CD4-positive, alpha-beta T cell (primary cell): Measurements from ENCODE around the gene SP3. TPM values are rescaled to one million over a fixed set of nuclear protein-coding genes. Genes with fewer than 3 reads are reported as not detected.

Source experiments
- ATAC-seq: fragments of 200-7000 bp; cut with Tn5 transposase; one replicate; pipeline ENCODE4 v1.10.0; 2022; ENCODE audit warnings: mild to moderate bottlenecking; ENCODE audit not compliant: poor library complexity
- CTCF ChIA-PET: fragments of 350-600 bp; sonication (Branson Sonifier 250); formaldehyde crosslinking; loops from one replicate; lab custom pipeline; 2021; ENCODE audit warnings: antibody characterized with exemption, inconsistent platforms; lab: Charles Lee
- POLR2A ChIA-PET: fragments of 350-600 bp; sonication (Branson Sonifier 250); formaldehyde crosslinking; loops from one replicate; lab custom pipeline; 2021; ENCODE audit warnings: antibody characterized with exemption, inconsistent platforms; lab: Charles Lee
- DNase-seq, 14 experiments: peaks; one replicate each; pipeline ENCODE4 v3.0.0-alpha.2; 2013 to 2020; ENCODE audit warnings: mixed read lengths in 2 of 14
- H3K27ac ChIP-seq, 2 donors: one replicate each; pipeline versions ENCODE4 v1.5.1 to v1.7.0; 2013; ENCODE audit warnings: low read length in 2 of 2, low read depth in 1 of 2, mild to moderate bottlenecking in 1 of 2
- H3K27me3 ChIP-seq, 2 experiments: 1 replicate in 1 of 2; 2 replicates in 1 of 2; pipeline versions ENCODE4 v1.6.1 to v1.7.0; 2013; ENCODE audit warnings: low read length in 2 of 2, control low read depth in 1 of 2, mild to moderate bottlenecking in 1 of 2, moderate library complexity in 1 of 2; ENCODE audit not compliant: insufficient read depth in 2 of 2, control insufficient read depth in 1 of 2
- H3K36me3 ChIP-seq: one replicate; pipeline ENCODE4 v1.6.1; 2013; ENCODE audit warnings: low read length, control low read depth; ENCODE audit not compliant: insufficient read depth
- H3K4me1 ChIP-seq: one replicate; pipeline ENCODE4 v1.6.1; 2013; ENCODE audit warnings: low read length, control low read depth; ENCODE audit not compliant: insufficient read depth
- H3K4me3 ChIP-seq: one replicate; pipeline ENCODE4 v1.5.1; 2013; ENCODE audit warnings: mild to moderate bottlenecking, low read length, moderate library complexity
- H3K9me3 ChIP-seq, 2 experiments: 1 replicate in 1 of 2; 2 replicates in 1 of 2; pipeline versions ENCODE4 v1.6.1 to v1.7.0; 2013; ENCODE audit warnings: low read length in 2 of 2, mild to moderate bottlenecking in 2 of 2, control low read depth in 1 of 2, moderate library complexity in 1 of 2; ENCODE audit not compliant: control insufficient read depth in 1 of 2, insufficient read depth in 1 of 2
- H3K27ac Mint-ChIP-seq: one replicate; pipeline ENCODE4 v1.8.0; 2020; ENCODE audit warnings: mixed read lengths
- H3K27me3 Mint-ChIP-seq: one replicate; pipeline ENCODE4 v1.8.0; 2021; ENCODE audit warnings: mixed read lengths
- H3K36me3 Mint-ChIP-seq: one replicate; pipeline ENCODE4 v1.8.0; 2021; ENCODE audit warnings: low read depth, mixed read lengths
- H3K4me1 Mint-ChIP-seq: one replicate; pipeline ENCODE4 v1.8.0; 2021; ENCODE audit warnings: low read depth, mixed read lengths
- H3K4me3 Mint-ChIP-seq: one replicate; pipeline ENCODE4 v1.8.0; 2020; ENCODE audit warnings: mild to moderate bottlenecking, mixed read lengths
- H3K9me3 Mint-ChIP-seq: one replicate; pipeline ENCODE4 v1.8.0; 2020; ENCODE audit warnings: mixed read lengths
- intact Hi-C, 2 experiments: fragments of 100-400 bp; cut with DNase I in 1 of 2; cut with micrococcal nuclease in 1 of 2; formaldehyde crosslinking; loops; one replicate each; pipeline versions ENCODE4 v1.15.1 to v1.9.0; 2023 to 2025; cut with DNase I, micrococcal nuclease
- total RNA-seq, 174 experiments: library from RNA in 2 of 174; stranded (reverse) in 2 of 174; gene quantifications; one replicate each; pipeline ENCODE4 v1.2.3 and lab custom pipeline; 2021 to 2026
- TF ChIP-seq, protein P1 (sequence below): fragments of 200-600 bp; IDR thresholded peaks from one replicate; pipeline ENCODE4 v1.8.0; 2022; ENCODE audit warnings: antibody characterized with exemption, mild to moderate bottlenecking

Gene SP3
- total RNA-seq, 2 experiments from 2014 or later, result 159 to 166 TPM

DNA sequence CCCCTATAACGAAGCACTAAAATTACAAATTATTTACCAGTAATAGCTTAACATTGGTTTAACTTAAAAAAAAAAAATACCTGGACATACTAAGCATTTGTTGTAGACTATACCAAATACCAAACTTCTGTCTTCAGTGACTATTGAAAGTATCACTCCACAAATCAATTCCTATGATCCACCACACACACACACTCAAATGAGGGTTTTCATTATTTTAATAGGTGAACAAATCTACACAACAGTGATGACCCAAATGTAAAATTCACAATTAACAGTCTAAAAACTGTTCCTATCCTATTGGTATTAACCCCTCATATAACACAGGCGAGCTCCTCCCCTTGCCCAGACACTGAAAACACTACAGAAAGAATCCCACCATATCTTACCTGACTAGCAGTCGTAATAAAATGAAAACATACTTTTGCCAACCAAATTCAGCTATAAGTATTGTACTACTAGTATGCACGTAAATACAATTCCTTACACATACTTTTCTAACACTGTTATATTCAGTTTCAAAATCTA lies 2.5 kb downstream of the SP3 start:
- H3K4me1 Mint-ChIP-seq, result peaks cover 66% of the 10 kb centered on the region
- H3K4me3 ChIP-seq, result peak overlapping the region; percentile 79

DNA sequence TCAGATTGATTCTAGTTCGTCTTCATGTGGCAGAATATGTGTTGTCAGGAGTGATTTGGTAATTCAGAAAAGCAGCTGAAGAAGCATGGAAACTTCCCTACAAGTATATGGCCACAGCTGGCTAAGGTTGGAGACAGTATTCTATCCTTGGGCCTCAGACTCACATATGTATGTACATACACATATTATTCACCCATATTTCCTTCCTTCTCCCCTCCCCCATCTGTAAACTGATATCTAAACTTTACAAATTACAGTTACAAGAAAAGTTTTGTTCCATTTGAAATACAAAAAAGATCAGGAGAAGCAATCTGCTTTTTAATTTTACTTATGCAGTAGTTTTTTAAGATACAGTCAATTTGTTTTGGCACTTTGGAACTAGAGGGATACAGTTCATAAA lies 3.1 kb downstream of the SP3 start:
- Mint-ChIP-seq H3K36me3 (peaks cover 63% of the 10 kb centered on the region), H3K4me3 (peak overlapping the region; percentile 100), H3K27me3 (no peaks in the 10 kb centered on the region), H3K4me1 (peaks cover 72% of the 10 kb centered on the region), H3K27ac (peak overlapping the region; percentile 98), H3K9me3 (no peaks in the 10 kb centered on the region)
- Histone ChIP-seq H3K27ac (peak overlapping the region in 1 of 2 donors; percentile 92), H3K36me3 (peaks cover 5% of the 10 kb centered on the region), H3K4me3 (peak overlapping the region; percentile 79), H3K9me3 (no peaks in the 10 kb centered on the region), H3K4me1 (peaks cover 23% of the 10 kb centered on the region), H3K27me3 (no peaks in the 10 kb centered on the region)
- ChIA-PET CTCF (interaction anchor here (1.0 kb wide), 2 partner anchors 21 to 37 kb away, joined by 3 to 4 read pairs; no protein-coding TSS in a partner anchor), POLR2A (interaction anchor here (1.0 to 1.7 kb wide), 4 partner anchors 16 to 78 kb away, joined by 3 to 6 read pairs (median 3); no protein-coding TSS in a partner anchor)
- TF ChIP-seq, protein P1, sequence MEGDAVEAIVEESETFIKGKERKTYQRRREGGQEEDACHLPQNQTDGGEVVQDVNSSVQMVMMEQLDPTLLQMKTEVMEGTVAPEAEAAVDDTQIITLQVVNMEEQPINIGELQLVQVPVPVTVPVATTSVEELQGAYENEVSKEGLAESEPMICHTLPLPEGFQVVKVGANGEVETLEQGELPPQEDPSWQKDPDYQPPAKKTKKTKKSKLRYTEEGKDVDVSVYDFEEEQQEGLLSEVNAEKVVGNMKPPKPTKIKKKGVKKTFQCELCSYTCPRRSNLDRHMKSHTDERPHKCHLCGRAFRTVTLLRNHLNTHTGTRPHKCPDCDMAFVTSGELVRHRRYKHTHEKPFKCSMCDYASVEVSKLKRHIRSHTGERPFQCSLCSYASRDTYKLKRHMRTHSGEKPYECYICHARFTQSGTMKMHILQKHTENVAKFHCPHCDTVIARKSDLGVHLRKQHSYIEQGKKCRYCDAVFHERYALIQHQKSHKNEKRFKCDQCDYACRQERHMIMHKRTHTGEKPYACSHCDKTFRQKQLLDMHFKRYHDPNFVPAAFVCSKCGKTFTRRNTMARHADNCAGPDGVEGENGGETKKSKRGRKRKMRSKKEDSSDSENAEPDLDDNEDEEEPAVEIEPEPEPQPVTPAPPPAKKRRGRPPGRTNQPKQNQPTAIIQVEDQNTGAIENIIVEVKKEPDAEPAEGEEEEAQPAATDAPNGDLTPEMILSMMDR, result no peak
- ATAC-seq (no peak), DNase-seq (peak in 1 of 14 experiments; percentile 24)
- intact Hi-C loops, result loop anchor here (2.0 to 5.0 kb wide), 2 partner anchors 33 to 50 kb away; no protein-coding TSS in a partner anchor

More for the DNA sequence above, 2.5 kb downstream of the SP3 start:
- H3K27ac Mint-ChIP-seq, result peak overlapping the region; percentile 98
- peaks cover 56% of the 10 kb centered on the region for H3K36me3 Mint-ChIP-seq
- intact Hi-C loops, result loop anchor here (1.0 to 5.0 kb wide), 3 partner anchors 34 to 78 kb away; no protein-coding TSS in a partner anchor
- no peaks in the 10 kb centered on the region for H3K27me3 Mint-ChIP-seq
- POLR2A ChIA-PET, result interaction anchor here (0.6 to 2.1 kb wide), 5 partner anchors 50 to 379 kb away, joined by 3 to 5 read pairs (median 3); no protein-coding TSS in a partner anchor
- Histone ChIP-seq H3K36me3 (peaks cover 5% of the 10 kb centered on the region), H3K9me3 (no peaks in the 10 kb centered on the region), H3K27me3 (no peaks in the 10 kb centered on the region), H3K27ac (peak overlapping the region; percentile 92 to 94), H3K4me1 (peaks cover 23% of the 10 kb centered on the region)
- H3K9me3 Mint-ChIP-seq, result no peaks in the 10 kb centered on the region
- H3K4me3 Mint-ChIP-seq, result peak overlapping the region; percentile 100
- CTCF ChIA-PET, result interaction anchor here (0.6 to 1.0 kb wide), 2 partner anchors 37 to 354 kb away, joined by 3 to 4 read pairs; no protein-coding TSS in a partner anchor
- no peak for ATAC-seq
- DNase-seq, result no peak
- TF ChIP-seq, protein P1, result no peak

DNA sequence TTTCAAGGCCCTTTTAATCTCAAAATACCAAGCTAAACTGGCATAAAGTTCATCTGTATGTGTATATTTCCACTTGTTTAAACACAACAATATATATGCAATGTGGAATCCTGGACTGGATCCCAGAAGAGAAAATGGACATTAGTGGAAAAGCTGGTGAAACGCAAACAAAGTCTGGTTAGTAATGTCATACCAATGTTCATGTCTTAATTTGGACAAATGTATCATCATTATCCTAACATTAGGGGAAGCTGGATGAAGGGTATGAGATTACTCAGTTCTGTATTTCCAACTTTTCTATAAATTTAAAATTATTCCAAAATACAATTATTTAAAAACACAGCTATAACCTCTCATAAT lies 3.8 kb downstream of the SP3 start:
- H3K27ac ChIP-seq, result peak overlapping the region in 1 of 2 donors; percentile 92

More for the DNA sequence above, 3.8 kb downstream of the SP3 start:
- POLR2A ChIA-PET, result interaction anchor here (0.8 to 1.0 kb wide), 3 partner anchors 15 to 27 kb away, joined by 3 to 6 read pairs (median 3); no protein-coding TSS in a partner anchor
- no peak for DNase-seq
- CTCF ChIA-PET, result interaction anchor here (1.0 kb wide), 1 partner anchor 21 kb away, joined by 3 read pairs; no protein-coding TSS in a partner anchor
- Mint-ChIP-seq H3K27ac (peak overlapping the region; percentile 98), H3K36me3 (peaks cover 70% of the 10 kb centered on the region), H3K27me3 (no peaks in the 10 kb centered on the region), H3K9me3 (no peaks in the 10 kb centered on the region), H3K4me3 (peak overlapping the region; percentile 77), H3K4me1 (peaks cover 75% of the 10 kb centered on the region)
- H3K36me3 ChIP-seq, result peaks cover 9% of the 10 kb centered on the region
- intact Hi-C loops, result loop anchor here in 1 of 2 experiments (5.0 kb wide), 1 partner anchor 49 kb away; no protein-coding TSS in a partner anchor
- H3K4me1 ChIP-seq, result peaks cover 22% of the 10 kb centered on the region
- no peaks in the 10 kb centered on the region for H3K27me3 ChIP-seq
- H3K4me3 ChIP-seq, result peak overlapping the region; percentile 12
- no peak for ATAC-seq
- no peaks in the 10 kb centered on the region for H3K9me3 ChIP-seq
- TF ChIP-seq, protein P1, result no peak
